ENCODE measurements around the gene RAB3B. TPM values are rescaled to one million over a fixed set of nuclear protein-coding genes. Genes with fewer than 3 reads are reported as not detected.

Gene RAB3B
- total RNA-seq, 1 donor from 2014 or later, result 32.8 TPM

DNA sequence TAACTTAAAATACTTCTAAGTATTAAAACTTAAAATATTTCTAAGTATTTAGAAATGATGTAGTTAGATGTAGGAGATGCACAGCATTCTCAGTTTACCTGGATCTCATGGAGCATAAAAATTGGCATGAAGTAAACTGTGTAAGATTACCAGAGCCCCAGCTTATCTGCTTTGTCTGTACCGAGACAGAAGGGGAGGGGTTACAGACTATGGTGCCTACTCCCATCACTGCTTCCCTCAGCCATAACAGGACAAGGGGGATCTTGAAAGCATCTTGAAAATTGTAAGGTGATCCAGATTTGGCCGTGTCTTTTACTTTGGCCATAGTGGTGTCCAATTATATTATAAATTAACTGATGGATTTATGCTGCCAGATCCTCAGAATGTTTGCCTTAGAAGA lies 130.8 kb downstream of the RAB3B start:
- H3K9me3 Mint-ChIP-seq (ENCODE audit: low read depth), result no peaks in the 10 kb centered on the region
- H3K36me3 Mint-ChIP-seq (ENCODE audit: low read depth), result peaks cover 2% of the 10 kb centered on the region
- no peak overlapping the region for H3K27ac Mint-ChIP-seq (ENCODE audit: unreplicated experiment)
- no peaks in the 10 kb centered on the region for H3K27me3 Mint-ChIP-seq (ENCODE audit: low read depth)
- no peak overlapping the region for H3K4me3 Mint-ChIP-seq (ENCODE audit: unreplicated experiment)
- DNase-seq (ENCODE audit: low spot score), result no peak
- H3K4me1 Mint-ChIP-seq (ENCODE audit: low read depth), result no peaks in the 10 kb centered on the region
- TF ChIP-seq, protein P1, sequence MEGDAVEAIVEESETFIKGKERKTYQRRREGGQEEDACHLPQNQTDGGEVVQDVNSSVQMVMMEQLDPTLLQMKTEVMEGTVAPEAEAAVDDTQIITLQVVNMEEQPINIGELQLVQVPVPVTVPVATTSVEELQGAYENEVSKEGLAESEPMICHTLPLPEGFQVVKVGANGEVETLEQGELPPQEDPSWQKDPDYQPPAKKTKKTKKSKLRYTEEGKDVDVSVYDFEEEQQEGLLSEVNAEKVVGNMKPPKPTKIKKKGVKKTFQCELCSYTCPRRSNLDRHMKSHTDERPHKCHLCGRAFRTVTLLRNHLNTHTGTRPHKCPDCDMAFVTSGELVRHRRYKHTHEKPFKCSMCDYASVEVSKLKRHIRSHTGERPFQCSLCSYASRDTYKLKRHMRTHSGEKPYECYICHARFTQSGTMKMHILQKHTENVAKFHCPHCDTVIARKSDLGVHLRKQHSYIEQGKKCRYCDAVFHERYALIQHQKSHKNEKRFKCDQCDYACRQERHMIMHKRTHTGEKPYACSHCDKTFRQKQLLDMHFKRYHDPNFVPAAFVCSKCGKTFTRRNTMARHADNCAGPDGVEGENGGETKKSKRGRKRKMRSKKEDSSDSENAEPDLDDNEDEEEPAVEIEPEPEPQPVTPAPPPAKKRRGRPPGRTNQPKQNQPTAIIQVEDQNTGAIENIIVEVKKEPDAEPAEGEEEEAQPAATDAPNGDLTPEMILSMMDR (IDR thresholded peaks at IDR 0.05), result no peak

DNA sequence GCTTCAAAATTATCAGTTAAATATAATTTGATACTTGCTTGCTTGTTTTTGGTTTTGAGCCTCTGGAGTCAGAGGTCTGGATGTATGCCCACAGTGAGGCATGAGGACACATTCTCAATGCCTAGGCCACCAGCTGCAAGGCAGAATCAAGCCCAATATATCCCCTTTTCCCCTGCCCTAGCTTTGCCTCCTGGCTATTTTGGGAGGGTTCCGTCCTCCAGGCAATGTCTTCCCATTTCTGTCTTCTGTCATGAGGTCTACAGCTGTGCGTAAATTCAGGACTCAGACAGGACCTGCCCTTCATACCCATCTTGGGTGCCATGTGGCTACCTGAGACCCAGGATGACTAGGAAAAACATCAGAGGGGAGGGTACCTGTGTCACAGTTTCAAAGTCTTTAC lies 131.2 kb downstream of the RAB3B start:
- Mint-ChIP-seq H3K27me3 (ENCODE audit: low read depth) (no peaks in the 10 kb centered on the region), H3K4me3 (ENCODE audit: unreplicated experiment) (no peak overlapping the region), H3K9me3 (ENCODE audit: low read depth) (no peaks in the 10 kb centered on the region), H3K4me1 (ENCODE audit: low read depth) (no peaks in the 10 kb centered on the region), H3K36me3 (ENCODE audit: low read depth) (peaks cover 2% of the 10 kb centered on the region), H3K27ac (ENCODE audit: unreplicated experiment) (no peak overlapping the region)
- TF ChIP-seq, protein P1 (IDR thresholded peaks at IDR 0.05), result no peak
- no peak for DNase-seq (ENCODE audit: low spot score)

DNA sequence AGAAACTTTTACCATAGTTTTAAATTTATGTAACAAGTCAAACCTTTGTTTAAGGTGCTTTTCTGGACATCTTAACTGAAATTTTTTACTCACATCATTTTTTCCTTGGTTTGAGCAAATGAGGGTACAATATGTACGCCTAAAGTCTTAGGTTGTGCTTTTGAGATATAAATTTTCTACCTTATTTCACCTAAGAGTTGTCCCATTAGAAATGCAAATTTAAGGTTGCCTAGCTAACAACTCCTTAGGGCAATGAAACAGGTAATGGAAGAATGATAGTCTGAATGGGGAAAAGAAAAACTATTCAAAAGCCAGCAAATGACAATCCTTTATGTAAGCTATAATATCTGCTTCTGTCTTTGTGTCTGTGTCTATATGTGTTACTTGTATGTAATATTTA lies 131.6 kb downstream of the RAB3B start:
- H3K27ac Mint-ChIP-seq (ENCODE audit: unreplicated experiment), result no peak overlapping the region
- no peak overlapping the region for H3K4me3 Mint-ChIP-seq (ENCODE audit: unreplicated experiment)
- TF ChIP-seq, protein P1 (IDR thresholded peaks at IDR 0.05), result no peak
- H3K4me1 Mint-ChIP-seq (ENCODE audit: low read depth), result no peaks in the 10 kb centered on the region
- DNase-seq (ENCODE audit: low spot score), result no peak
- no peaks in the 10 kb centered on the region for H3K27me3 Mint-ChIP-seq (ENCODE audit: low read depth)
- peaks cover 2% of the 10 kb centered on the region for H3K36me3 Mint-ChIP-seq (ENCODE audit: low read depth)
- no peaks in the 10 kb centered on the region for H3K9me3 Mint-ChIP-seq (ENCODE audit: low read depth)

Other genes with a start within 250 kb of the RAB3B start
- 121 to 146 TPM (median 122 TPM) in 3 replicates for gene NRDC, start 112.0 kb downstream of the RAB3B start, total RNA-seq
- 10.6 to 10.9 TPM (median 10.6 TPM) in 3 replicates for gene KTI12, start 43.1 kb upstream of the RAB3B start, total RNA-seq
- 47.5 to 55.0 TPM (median 54.8 TPM) in 3 replicates for gene TXNDC12, start 64.5 kb upstream of the RAB3B start, total RNA-seq
- 51.1 to 59.2 TPM (median 54.5 TPM) in 3 replicates for gene BTF3L4, start 65.6 kb upstream of the RAB3B start, total RNA-seq
- gene ZFYVE9, start 151.4 kb upstream of the RAB3B start, total RNA-seq, result 20.7 to 21.6 TPM (median 20.9 TPM) in 3 replicates

Data from chondrocyte (in vitro differentiated cells).